DMS53 (cell line): Measurements from ENCODE around the gene GPR22.

Experiments
- DNase-seq: peaks from one replicate; lab custom pipeline; 2025; lab: John Stamatoyannopoulos, UW

The GPR22 gene

GRCh38 chr7:107479303-107479702 lies 9.4 kb downstream of the GPR22 start:
- DNase-seq = peak; percentile 76

DNA sequence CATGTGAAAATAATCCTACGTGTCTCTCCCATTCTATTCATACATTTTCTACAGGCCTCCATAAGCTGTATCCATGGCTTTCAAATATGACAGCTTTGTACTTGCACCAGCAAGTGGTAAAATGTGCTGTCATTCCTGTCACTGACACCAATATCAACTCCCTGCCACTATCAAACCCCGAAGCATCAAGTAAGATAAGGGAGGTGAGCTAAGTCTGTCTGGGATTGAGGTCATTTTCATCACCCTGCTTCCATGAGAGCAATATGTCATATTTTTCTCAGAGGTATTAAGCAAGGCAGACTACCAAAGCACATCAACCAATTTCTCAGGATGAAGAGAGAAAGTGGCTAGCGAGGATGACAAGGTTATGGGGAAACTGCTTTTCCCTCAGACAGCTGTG lies 11.1 kb downstream of the GPR22 start:
- DNase-seq = no peak

GRCh38 chr7:107482571-107482970 lies 12.7 kb downstream of the GPR22 start:
- no peak for DNase-seq

GRCh38 chr7:107486041-107486440 lies 16.2 kb downstream of the GPR22 start:
- no peak for DNase-seq

DNA sequence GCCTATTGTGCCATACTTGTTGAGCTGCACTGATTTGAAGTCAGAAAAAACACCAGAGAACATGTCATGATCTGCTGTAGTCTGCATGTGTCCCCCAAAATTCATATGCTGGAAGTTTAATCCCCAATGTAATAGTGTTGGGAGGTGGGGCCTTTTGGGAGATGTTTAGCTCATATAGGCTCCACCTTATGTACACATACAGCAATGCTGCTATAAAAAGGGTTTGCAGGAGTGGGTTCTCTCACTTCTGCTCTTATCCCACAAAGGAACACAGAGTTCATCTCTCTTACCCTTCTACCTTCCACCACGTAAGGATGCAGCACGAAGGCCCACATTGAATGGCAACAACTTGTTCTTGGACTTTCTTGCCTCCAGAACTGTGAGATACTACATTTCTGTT lies 23.0 kb downstream of the GPR22 start:
- DNase-seq = no peak

- peak; percentile 94 for DNase-seq
Measured at GRCh38 chr7:107494315-107494751, 24.5 kb downstream of the GPR22 start.

DNA sequence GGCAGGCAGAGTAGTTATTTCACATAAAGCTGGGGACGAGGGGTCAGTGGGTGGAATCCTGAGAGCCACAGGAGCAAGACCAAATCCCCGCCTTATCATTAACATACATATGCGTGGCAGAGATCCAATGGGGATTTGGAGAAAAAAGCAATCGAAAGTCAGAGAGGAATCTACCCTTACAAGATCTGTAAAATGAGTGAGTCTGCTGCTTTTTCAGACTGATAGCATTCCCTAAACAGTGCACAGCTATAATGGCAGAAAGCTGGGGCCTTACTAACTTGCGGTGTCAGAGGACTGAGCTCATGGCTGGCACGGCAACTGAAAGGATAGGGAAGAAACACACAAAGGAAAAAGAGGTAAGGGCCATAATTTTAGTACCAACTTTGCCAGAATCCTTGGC lies 25.0 kb downstream of the GPR22 start:
- DNase-seq = peak; percentile 87

DNA sequence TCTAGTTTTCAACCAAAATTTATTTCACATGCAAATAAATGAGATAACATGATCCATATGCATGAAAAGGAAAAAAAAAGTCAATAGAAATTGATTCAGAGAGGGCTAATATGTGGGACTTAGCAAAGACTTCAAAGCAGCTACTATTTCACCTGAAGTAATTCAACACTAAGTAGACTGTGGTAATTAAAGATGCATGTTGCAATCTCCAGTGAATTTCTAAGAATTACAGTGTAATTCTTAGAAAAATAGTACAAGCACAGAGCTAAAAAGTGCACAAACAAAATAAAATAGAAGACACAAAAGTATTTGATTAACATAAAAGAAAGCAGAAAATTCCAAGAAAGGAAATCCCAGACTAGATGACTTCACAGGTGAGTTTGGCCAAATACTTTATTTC lies 25.7 kb downstream of the GPR22 start:
- DNase-seq = peak; percentile 33

GRCh38 chr7:107499731-107500130 lies 29.9 kb downstream of the GPR22 start:
- DNase-seq = no peak

DNA sequence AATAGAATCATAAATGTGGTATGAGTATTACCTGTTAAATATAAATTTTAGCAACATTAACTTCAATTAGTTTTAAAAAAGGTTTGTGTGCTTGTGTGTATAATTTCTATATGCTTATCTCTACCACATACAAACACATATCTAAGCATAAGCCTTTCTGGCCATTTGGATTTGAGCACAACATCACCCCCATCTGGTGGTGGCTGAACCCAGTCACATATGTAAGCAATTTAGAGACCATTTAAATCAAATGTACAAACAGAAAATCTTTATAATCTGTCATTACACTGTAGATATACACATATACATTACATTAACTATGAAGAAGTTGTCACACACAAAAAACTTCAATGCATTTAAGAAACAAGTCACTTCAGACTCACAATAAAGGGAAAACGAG lies 31.7 kb downstream of the GPR22 start:
- peak; percentile 80 for DNase-seq

DNA sequence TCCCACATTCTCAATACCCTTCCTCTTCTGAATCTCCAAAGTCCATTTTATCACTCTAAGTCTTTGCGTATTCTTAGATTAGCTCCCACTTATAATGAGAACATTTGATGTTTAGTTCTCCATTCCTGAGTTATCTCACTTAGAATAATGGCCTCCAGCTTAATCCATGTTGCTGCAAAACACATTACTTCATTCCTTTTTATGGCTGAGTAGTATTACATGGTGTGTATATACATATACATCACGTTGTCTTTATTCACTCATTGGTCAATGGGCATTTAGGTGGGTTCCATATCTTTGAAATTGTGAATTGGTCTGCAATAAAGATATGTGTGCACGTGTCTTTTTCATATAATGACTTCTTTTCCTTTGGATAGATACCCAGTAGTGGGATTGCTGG lies 32.3 kb downstream of the GPR22 start:
- DNase-seq = no peak

- DNase-seq = no peak
Measured at GRCh38 chr7:107502797-107503196, 32.9 kb downstream of the GPR22 start.

DNA sequence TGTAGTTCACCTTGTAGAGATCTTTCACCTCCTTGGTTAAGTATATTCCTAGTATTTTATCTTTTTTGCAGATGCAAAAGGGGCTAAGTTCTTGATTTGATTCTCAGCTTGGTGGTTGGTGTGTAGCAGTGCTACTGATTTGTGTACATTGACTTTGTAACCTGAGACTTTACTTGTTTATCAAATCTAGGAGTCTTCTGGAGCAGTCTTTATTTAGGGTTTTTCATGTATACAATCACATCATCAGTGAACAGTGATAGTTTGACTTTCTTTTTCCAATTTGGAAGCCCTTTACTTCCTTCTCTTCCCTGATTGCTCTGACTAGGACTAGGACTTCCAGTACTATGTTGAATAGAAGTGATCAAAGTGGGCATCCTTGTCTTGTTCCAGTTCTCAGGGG lies 33.8 kb downstream of the GPR22 start:
- DNase-seq = peak; percentile 32

DNA sequence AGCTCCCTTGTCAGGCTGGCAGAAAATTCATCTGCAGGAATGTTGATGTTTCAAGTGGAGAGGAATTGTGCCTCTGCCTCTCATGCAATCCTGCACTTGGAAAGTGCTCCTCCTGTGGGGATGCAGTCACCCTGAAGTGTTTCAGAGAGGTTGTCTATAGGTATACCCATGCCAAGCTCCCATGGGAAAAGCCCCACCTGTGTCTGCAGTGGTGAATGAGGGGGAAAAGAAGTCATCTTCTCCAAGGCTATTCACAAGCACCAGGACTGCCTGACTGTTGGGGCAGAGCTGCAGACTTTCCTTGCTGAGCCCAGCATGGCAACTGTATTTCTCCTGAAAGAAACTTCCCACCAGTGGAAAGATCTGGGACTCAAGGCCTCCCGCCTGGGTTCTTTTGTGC lies 35.5 kb downstream of the GPR22 start:
- DNase-seq = peak; percentile 25

- DNase-seq = peak; percentile 99
Measured at GRCh38 chr7:107505997-107506673, 36.3 kb downstream of the GPR22 start.

GRCh38 chr7:107506674-107507339 lies 37.0 kb downstream of the GPR22 start:
- peak; percentile 97 for DNase-seq
